ENCODE measurements around the gene CFB.
"Not testable (repeated sequence)": the region's sequence is repeated elsewhere in the genome, so short reads cannot be mapped to it uniquely, and the experiment has no call there.

CFB gene

DNA sequence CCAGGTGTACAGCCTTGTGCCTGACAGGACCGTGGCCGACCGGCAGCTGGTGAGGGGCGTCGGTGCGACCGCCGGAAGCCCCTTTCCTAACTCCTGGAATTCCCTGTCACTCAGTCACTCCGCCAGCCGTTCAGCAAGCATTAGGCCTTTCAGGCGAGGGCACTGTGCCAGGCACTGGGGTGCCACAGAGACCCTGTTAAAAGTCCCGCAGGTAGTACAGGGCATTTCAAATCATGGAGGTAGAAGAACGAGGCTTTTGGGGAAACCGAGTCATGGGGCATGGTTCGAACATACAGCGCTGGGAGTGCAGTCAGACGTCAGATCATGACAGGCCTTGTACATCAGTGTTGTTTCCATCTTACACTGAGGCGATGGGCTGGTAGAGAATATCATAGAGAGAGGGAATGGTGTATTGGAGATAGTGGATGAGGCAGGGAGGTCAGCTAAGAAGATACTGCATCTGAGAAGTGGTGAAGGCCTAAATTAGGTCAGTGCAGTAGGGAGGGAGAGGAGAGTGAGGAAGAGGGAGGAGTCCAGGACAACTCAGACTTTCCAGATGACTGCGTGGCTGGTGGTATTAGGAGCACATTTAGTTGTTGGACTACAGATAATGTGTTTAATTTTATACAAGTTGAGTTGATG, 26.9 kb downstream of the CFB start:
- TF ChIP-seq EZH2phosphoT487 (IDR thresholded peaks at IDR 0.05; ENCODE audit: borderline replicate concordance) = no peak
- no peaks in the 10 kb centered on the region for H3K9me3 ChIP-seq (ENCODE audit: insufficient read depth, low read depth, low read length)
- H3K4me1 ChIP-seq (ENCODE audit: insufficient read depth, low read length, poor library complexity, severe bottlenecking) = peaks cover 20% of the 10 kb centered on the region
- peak overlapping the region; percentile 83 for H2AFZ ChIP-seq (ENCODE audit: low read length)
- no peaks in the 10 kb centered on the region for H3K9me2 ChIP-seq (replicated peaks; ENCODE audit: low read depth, low read length)
- H3K9ac ChIP-seq (ENCODE audit: low read depth, low read length, poor library complexity, severe bottlenecking) = peak overlapping the region; percentile 88
- H3K4me2 ChIP-seq (ENCODE audit: low read depth, low read length, poor library complexity, severe bottlenecking) = peak overlapping the region; percentile 95
- no peaks in the 10 kb centered on the region for H4K20me1 ChIP-seq (ENCODE audit: insufficient read depth, low read length, poor library complexity, severe bottlenecking)
- peaks cover 14% of the 10 kb centered on the region; the same call in 1 of the 2 replicates for H3K36me3 ChIP-seq (ENCODE audit: insufficient read depth, low read length)
- H3K79me2 ChIP-seq (ENCODE audit: insufficient read depth, low read length) = peaks cover 36% of the 10 kb centered on the region
- H3K27me3 ChIP-seq (ENCODE audit: insufficient read depth, low read length, poor library complexity, severe bottlenecking) = no peaks in the 10 kb centered on the region
- H3K4me3 ChIP-seq (ENCODE audit: low read length, poor library complexity, severe bottlenecking) = peak overlapping the region; percentile 92
- H3F3A ChIP-seq (ENCODE audit: low read depth) = no peaks in the 10 kb centered on the region

DNA sequence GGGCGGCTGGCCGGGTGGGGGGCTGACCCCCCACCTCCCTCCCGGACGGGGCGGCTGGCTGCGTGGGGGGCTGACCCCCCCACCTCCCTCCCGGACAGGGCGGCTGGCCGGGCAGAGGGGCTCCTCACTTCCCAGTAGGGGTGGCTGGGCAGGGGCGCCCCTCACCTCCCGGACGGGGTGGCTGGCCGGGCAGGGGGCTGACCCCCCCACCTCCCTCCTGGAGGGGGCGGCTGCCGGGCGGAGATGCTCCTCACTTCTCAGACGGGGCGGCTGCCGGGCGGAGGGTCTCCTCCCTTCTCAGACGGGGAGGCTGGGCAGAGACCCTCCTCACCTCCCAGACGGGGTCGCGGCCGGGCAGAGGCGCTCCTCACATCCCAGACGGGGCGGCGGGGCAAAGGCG, 30.2 kb downstream of the CFB start:
- H3K4me1 ChIP-seq (ENCODE audit: insufficient read depth, low read length, poor library complexity, severe bottlenecking) = peaks cover 27% of the 10 kb centered on the region
- H3K9ac ChIP-seq (ENCODE audit: low read depth, low read length, poor library complexity, severe bottlenecking); H3K9me2 ChIP-seq (replicated peaks; ENCODE audit: low read depth, low read length): not testable (repeated sequence)

DNA sequence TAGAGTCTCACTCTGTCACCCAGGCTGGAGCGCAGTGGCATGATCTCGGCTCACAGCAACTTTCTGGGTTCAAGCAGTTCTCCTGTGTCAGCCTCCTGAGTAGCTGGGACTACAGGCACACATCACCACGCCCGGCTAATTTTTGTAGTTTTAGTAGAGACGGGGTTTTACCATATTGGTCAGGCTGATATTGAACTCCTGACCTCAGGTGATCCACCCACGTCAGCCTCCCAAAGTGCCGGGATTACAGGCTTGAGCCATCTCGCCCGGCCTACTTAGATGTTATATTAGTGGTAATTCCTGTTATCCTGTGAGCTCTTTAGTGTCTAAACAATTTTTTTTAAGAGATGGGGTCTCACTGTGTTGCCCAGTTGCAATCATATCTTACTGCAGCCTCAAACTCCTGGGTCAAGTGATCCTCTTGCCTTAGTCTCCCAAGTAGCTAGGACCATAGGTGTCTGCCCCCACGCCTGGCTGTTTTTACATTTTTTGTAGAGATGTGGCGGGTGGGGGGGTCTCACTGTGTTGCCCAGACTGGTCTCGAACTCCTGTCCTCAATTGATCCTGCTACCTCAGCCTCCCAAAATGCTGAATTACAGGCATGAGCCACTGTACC, 32.0 kb downstream of the CFB start:
- TF ChIP-seq, protein P1, sequence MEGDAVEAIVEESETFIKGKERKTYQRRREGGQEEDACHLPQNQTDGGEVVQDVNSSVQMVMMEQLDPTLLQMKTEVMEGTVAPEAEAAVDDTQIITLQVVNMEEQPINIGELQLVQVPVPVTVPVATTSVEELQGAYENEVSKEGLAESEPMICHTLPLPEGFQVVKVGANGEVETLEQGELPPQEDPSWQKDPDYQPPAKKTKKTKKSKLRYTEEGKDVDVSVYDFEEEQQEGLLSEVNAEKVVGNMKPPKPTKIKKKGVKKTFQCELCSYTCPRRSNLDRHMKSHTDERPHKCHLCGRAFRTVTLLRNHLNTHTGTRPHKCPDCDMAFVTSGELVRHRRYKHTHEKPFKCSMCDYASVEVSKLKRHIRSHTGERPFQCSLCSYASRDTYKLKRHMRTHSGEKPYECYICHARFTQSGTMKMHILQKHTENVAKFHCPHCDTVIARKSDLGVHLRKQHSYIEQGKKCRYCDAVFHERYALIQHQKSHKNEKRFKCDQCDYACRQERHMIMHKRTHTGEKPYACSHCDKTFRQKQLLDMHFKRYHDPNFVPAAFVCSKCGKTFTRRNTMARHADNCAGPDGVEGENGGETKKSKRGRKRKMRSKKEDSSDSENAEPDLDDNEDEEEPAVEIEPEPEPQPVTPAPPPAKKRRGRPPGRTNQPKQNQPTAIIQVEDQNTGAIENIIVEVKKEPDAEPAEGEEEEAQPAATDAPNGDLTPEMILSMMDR (conservative IDR thresholded peaks at IDR 0.05; ENCODE audit: low read length) = no peak
- TF ChIP-seq EZH2phosphoT487 (IDR thresholded peaks at IDR 0.05; ENCODE audit: borderline replicate concordance) = no peak
- Histone ChIP-seq H3K4me1 (ENCODE audit: insufficient read depth, low read length, poor library complexity, severe bottlenecking) (peaks cover 24% of the 10 kb centered on the region), H2AFZ (ENCODE audit: low read length) (no peak overlapping the region)

More for the DNA sequence above, 30.2 kb downstream of the CFB start:
- H3K27me3 ChIP-seq (ENCODE audit: insufficient read depth, low read length, poor library complexity, severe bottlenecking); H3K4me2 ChIP-seq (ENCODE audit: low read depth, low read length, poor library complexity, severe bottlenecking); H3F3A ChIP-seq (ENCODE audit: low read depth); H3K36me3 ChIP-seq (ENCODE audit: insufficient read depth, low read length); H3K4me3 ChIP-seq (ENCODE audit: low read length, poor library complexity, severe bottlenecking); H4K20me1 ChIP-seq (ENCODE audit: insufficient read depth, low read length, poor library complexity, severe bottlenecking); H2AFZ ChIP-seq (ENCODE audit: low read length); H3K9me3 ChIP-seq (ENCODE audit: insufficient read depth, low read depth, low read length): not testable (repeated sequence)
- peaks cover 27% of the 10 kb centered on the region for H3K79me2 ChIP-seq (ENCODE audit: insufficient read depth, low read length)

DNA sequence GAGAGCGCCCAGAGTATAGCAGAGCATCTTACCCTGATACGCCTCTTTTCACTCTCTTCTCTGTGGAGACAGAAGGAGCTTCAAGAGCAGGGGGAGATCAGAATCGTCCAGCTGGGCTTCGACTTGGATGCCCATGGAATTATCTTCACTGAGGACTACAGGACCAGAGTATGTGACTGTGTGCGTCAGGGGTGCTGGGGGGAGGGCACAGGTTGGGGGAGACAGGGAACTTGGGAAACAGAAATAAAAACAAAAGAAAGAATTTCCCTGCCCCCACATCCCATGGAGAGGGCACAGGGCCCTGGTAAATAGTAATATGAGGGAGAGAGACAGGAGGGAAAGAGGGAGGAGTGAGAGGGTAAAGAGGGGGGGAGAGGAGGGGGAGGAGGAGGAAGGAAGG, 32.9 kb downstream of the CFB start:
- H4K20me1 ChIP-seq (ENCODE audit: insufficient read depth, low read length, poor library complexity, severe bottlenecking) = no peaks in the 10 kb centered on the region
- peaks cover 9% of the 10 kb centered on the region; the same call in 1 of the 2 replicates for H3F3A ChIP-seq (ENCODE audit: low read depth)
- no peaks in the 10 kb centered on the region for H3K36me3 ChIP-seq (ENCODE audit: insufficient read depth, low read length)
- no peak overlapping the region for H2AFZ ChIP-seq (ENCODE audit: low read length)
- peak overlapping the region; percentile 54 for H3K4me3 ChIP-seq (ENCODE audit: low read length, poor library complexity, severe bottlenecking)
- H3K4me1 ChIP-seq (ENCODE audit: insufficient read depth, low read length, poor library complexity, severe bottlenecking) = peaks cover 15% of the 10 kb centered on the region
- no peaks in the 10 kb centered on the region for H3K9me2 ChIP-seq (replicated peaks; ENCODE audit: low read depth, low read length)
- H3K79me2 ChIP-seq (ENCODE audit: insufficient read depth, low read length) = peaks cover 5% of the 10 kb centered on the region; the same call in 1 of the 2 replicates
- H3K27me3 ChIP-seq (ENCODE audit: insufficient read depth, low read length, poor library complexity, severe bottlenecking) = no peaks in the 10 kb centered on the region
- peak overlapping the region; percentile 68 for H3K9ac ChIP-seq (ENCODE audit: low read depth, low read length, poor library complexity, severe bottlenecking)
- no peaks in the 10 kb centered on the region for H3K9me3 ChIP-seq (ENCODE audit: insufficient read depth, low read depth, low read length)
- H3K4me2 ChIP-seq (ENCODE audit: low read depth, low read length, poor library complexity, severe bottlenecking) = peak overlapping the region; percentile 77
- TF ChIP-seq EZH2phosphoT487 (IDR thresholded peaks at IDR 0.05; ENCODE audit: borderline replicate concordance) = no peak
- TF ChIP-seq, protein P1 (conservative IDR thresholded peaks at IDR 0.05; ENCODE audit: low read length) = no peak

More for the DNA sequence above, 32.0 kb downstream of the CFB start:
- peaks cover 9% of the 10 kb centered on the region; the same call in 1 of the 2 replicates for H3F3A ChIP-seq (ENCODE audit: low read depth)
- H3K4me2 ChIP-seq (ENCODE audit: low read depth, low read length, poor library complexity, severe bottlenecking) = peak overlapping the region; percentile 77
- peak overlapping the region; percentile 68 for H3K9ac ChIP-seq (ENCODE audit: low read depth, low read length, poor library complexity, severe bottlenecking)
- H3K4me3 ChIP-seq (ENCODE audit: low read length, poor library complexity, severe bottlenecking) = no peak overlapping the region
- H3K79me2 ChIP-seq (ENCODE audit: insufficient read depth, low read length) = peaks cover 14% of the 10 kb centered on the region
- no peaks in the 10 kb centered on the region for H3K27me3 ChIP-seq (ENCODE audit: insufficient read depth, low read length, poor library complexity, severe bottlenecking)
- no peaks in the 10 kb centered on the region for H3K36me3 ChIP-seq (ENCODE audit: insufficient read depth, low read length)
- no peaks in the 10 kb centered on the region for H3K9me3 ChIP-seq (ENCODE audit: insufficient read depth, low read depth, low read length)
- H3K9me2 ChIP-seq (replicated peaks; ENCODE audit: low read depth, low read length) = no peaks in the 10 kb centered on the region
- no peaks in the 10 kb centered on the region for H4K20me1 ChIP-seq (ENCODE audit: insufficient read depth, low read length, poor library complexity, severe bottlenecking)

All from Loucy (cell line).